ENCODE data around the gene MAP1S.

DNA sequence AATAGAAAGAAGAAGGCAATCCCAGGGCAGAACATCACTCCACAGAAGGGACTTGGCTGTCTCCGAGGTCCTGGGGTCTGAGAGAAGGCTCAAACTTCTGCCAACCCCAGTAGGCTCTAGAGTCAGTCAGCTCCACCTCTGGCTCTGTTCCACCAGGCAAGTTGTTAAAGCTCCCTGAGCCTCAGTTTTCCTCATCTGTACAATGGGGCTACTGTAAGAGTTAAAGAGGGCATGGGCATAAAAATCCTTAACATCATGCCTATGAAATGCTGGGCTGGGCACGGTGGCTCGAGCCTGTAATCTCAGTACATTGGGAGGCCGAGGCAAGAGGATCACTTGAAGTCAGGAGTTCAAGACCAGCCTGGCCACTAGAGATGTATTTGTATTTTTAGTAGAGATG is 36.2 kb upstream of the MAP1S start:
- TF ChIP-seq, protein P1, sequence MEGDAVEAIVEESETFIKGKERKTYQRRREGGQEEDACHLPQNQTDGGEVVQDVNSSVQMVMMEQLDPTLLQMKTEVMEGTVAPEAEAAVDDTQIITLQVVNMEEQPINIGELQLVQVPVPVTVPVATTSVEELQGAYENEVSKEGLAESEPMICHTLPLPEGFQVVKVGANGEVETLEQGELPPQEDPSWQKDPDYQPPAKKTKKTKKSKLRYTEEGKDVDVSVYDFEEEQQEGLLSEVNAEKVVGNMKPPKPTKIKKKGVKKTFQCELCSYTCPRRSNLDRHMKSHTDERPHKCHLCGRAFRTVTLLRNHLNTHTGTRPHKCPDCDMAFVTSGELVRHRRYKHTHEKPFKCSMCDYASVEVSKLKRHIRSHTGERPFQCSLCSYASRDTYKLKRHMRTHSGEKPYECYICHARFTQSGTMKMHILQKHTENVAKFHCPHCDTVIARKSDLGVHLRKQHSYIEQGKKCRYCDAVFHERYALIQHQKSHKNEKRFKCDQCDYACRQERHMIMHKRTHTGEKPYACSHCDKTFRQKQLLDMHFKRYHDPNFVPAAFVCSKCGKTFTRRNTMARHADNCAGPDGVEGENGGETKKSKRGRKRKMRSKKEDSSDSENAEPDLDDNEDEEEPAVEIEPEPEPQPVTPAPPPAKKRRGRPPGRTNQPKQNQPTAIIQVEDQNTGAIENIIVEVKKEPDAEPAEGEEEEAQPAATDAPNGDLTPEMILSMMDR (IDR thresholded peaks at IDR 0.05 in 8 of 11, conservative IDR thresholded peaks at IDR 0.05 in 3 of 11), result no peak
- TF ChIP-seq POLR2A (IDR thresholded peaks at IDR 0.05) (no peak), POLR2AphosphoS5 (IDR thresholded peaks at IDR 0.05) (no peak)

All from spleen (tissue), 7 donors.